PFSK-1 (cell line): Measurements from ENCODE around the gene RFTN1.

Source experiments
- FOXP2 ChIP-seq: optimal IDR thresholded peaks from 2 replicates; pipeline ENCODE3; 2011; ENCODE audit warnings: borderline replicate concordance, control low read depth, inconsistent platforms; ENCODE audit not compliant: insufficient read depth; ENCODE audit errors: extremely low read length, extremely low read depth
- POLR2AphosphoS5 ChIP-seq: IDR thresholded peaks from 2 replicates; pipeline ENCODE4 v1.6.1; 2012; ENCODE audit warnings: low read depth, mild to moderate bottlenecking, control low read depth, low read length, moderate library complexity
- SIN3A ChIP-seq: IDR thresholded peaks from 2 replicates; pipeline ENCODE4 v1.6.1; 2012; ENCODE audit warnings: mild to moderate bottlenecking, low read length, moderate library complexity, borderline replicate concordance; ENCODE audit not compliant: insufficient read depth
- TAF1 ChIP-seq: IDR thresholded peaks from 2 replicates; pipeline ENCODE4 v1.6.1; 2012; ENCODE audit warnings: low read length, control low read depth, borderline replicate concordance; ENCODE audit not compliant: insufficient read depth
- TF ChIP-seq, protein P1 (sequence below), 2 experiments: IDR thresholded peaks; 2 replicates each; pipeline versions ENCODE4 v1.6.1 to v1.8.0; 2011 to 2012; ENCODE audit warnings: low read depth in 2 of 2, low read length in 2 of 2, control low read depth in 1 of 2, inconsistent platforms in 1 of 2, mild to moderate bottlenecking in 1 of 2, moderate library complexity in 1 of 2; ENCODE audit not compliant: insufficient read depth in 1 of 2

DNA sequence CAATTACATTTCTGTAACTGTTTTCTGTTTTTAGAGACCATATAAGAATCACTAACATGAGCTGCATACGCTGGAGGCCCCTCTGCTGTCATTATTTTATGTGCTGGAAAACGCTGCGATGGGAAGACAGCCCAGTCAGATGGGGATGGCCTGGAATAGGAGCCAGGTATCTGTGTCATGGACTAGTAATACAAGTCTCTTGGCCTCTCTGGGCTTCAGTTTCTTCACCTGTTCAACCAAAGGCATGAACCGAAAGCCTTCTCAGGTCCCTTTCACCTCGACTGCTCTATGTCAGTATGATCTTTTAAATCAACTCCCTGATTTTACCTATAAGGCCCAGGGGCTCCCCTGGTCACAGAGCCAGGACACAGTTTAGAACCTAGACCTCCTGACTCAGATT lies 14.6 kb upstream of the RFTN1 start:
- TF ChIP-seq POLR2AphosphoS5 = no peak
- TF ChIP-seq, protein P1, sequence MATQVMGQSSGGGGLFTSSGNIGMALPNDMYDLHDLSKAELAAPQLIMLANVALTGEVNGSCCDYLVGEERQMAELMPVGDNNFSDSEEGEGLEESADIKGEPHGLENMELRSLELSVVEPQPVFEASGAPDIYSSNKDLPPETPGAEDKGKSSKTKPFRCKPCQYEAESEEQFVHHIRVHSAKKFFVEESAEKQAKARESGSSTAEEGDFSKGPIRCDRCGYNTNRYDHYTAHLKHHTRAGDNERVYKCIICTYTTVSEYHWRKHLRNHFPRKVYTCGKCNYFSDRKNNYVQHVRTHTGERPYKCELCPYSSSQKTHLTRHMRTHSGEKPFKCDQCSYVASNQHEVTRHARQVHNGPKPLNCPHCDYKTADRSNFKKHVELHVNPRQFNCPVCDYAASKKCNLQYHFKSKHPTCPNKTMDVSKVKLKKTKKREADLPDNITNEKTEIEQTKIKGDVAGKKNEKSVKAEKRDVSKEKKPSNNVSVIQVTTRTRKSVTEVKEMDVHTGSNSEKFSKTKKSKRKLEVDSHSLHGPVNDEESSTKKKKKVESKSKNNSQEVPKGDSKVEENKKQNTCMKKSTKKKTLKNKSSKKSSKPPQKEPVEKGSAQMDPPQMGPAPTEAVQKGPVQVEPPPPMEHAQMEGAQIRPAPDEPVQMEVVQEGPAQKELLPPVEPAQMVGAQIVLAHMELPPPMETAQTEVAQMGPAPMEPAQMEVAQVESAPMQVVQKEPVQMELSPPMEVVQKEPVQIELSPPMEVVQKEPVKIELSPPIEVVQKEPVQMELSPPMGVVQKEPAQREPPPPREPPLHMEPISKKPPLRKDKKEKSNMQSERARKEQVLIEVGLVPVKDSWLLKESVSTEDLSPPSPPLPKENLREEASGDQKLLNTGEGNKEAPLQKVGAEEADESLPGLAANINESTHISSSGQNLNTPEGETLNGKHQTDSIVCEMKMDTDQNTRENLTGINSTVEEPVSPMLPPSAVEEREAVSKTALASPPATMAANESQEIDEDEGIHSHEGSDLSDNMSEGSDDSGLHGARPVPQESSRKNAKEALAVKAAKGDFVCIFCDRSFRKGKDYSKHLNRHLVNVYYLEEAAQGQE (IDR thresholded peaks at IDR 0.05; ENCODE audit: insufficient read depth in 1 of 2, low read depth in 2 of 2, low read length in 2 of 2) = no peak
- TF ChIP-seq TAF1 = no peak
- no peak for TF ChIP-seq FOXP2
- TF ChIP-seq SIN3A = no peak
